Loucy (cell line): ENCODE results near the gene MIER2.

ENCODE experiments used
- CTCF ChIP-seq: fragments of 200-600 bp; sonication (generic); conservative IDR thresholded peaks from 2 replicates; pipeline ENCODE4 v1.5.1; 2014; ENCODE audit warnings: mild to moderate bottlenecking, antibody characterized with exemption, low read length
- EZH2phosphoT487 ChIP-seq: fragments of 200-600 bp; IDR thresholded peaks from 2 replicates; pipeline ENCODE4 v1.6.1; 2018; ENCODE audit warnings: antibody characterized with exemption, mild to moderate bottlenecking, moderate library complexity, borderline replicate concordance

- TF ChIP-seq CTCF (no peak), EZH2phosphoT487 (no peak)
Observed at GRCh38 chr19:313169-313987, 31.2 kb downstream of the MIER2 start.
